Muscle layer of colon (tissue), 2 donors: ENCODE data around the gene RABGAP1L.

ENCODE experiments used
- H3K27ac ChIP-seq: one replicate; pipeline ENCODE4 v1.7.0; 2013; ENCODE audit warnings: low read depth, mild to moderate bottlenecking, low read length, moderate library complexity
- H3K27me3 ChIP-seq, 2 donors: one replicate each; pipeline ENCODE4 v1.7.0; 2013; ENCODE audit warnings: low read length in 2 of 2, mild to moderate bottlenecking in 2 of 2; ENCODE audit not compliant: insufficient read depth in 2 of 2, control insufficient read depth in 1 of 2
- H3K36me3 ChIP-seq: one replicate; pipeline ENCODE4 v1.7.0; 2013; ENCODE audit warnings: mild to moderate bottlenecking, low read length; ENCODE audit not compliant: insufficient read depth
- H3K4me1 ChIP-seq: one replicate; pipeline ENCODE4 v1.7.0; 2013; ENCODE audit warnings: mild to moderate bottlenecking, low read length; ENCODE audit not compliant: insufficient read depth
- H3K4me3 ChIP-seq, 2 donors: one replicate each; pipeline ENCODE4 v1.7.0; 2013; ENCODE audit warnings: low read length in 2 of 2, low read depth in 1 of 2, mild to moderate bottlenecking in 1 of 2, moderate library complexity in 1 of 2
- H3K9ac ChIP-seq: one replicate; pipeline ENCODE4 v1.7.0; 2013; ENCODE audit warnings: low read length
- H3K9me3 ChIP-seq: one replicate; pipeline ENCODE4 v1.7.0; 2013; ENCODE audit warnings: mild to moderate bottlenecking, low read length
- donor health status: abdominal sarcoma.
- donor health status: Adenocarcinoma of cecum.

RABGAP1L gene

GRCh38 chr1:174911606-174912005 is 752.3 kb downstream of the RABGAP1L start:
- no peak overlapping the region for H3K27ac ChIP-seq
- no peaks in the 10 kb centered on the region for H3K9me3 ChIP-seq
- H3K36me3 ChIP-seq: no peaks in the 10 kb centered on the region
- no peak overlapping the region for H3K9ac ChIP-seq
- no peak overlapping the region for H3K4me3 ChIP-seq
- no peaks in the 10 kb centered on the region for H3K4me1 ChIP-seq
- no peaks in the 10 kb centered on the region for H3K27me3 ChIP-seq

GRCh38 chr1:174912264-174912663 is 752.9 kb downstream of the RABGAP1L start:
- H3K36me3 ChIP-seq: no peaks in the 10 kb centered on the region
- no peak overlapping the region for H3K9ac ChIP-seq
- H3K27ac ChIP-seq: no peak overlapping the region
- no peak overlapping the region for H3K4me3 ChIP-seq
- H3K9me3 ChIP-seq: no peaks in the 10 kb centered on the region
- no peaks in the 10 kb centered on the region for H3K27me3 ChIP-seq
- H3K4me1 ChIP-seq: no peaks in the 10 kb centered on the region

GRCh38 chr1:174913225-174913903 is 754.0 kb downstream of the RABGAP1L start:
- no peaks in the 10 kb centered on the region for H3K9me3 ChIP-seq
- no peaks in the 10 kb centered on the region for H3K36me3 ChIP-seq
- no peak overlapping the region for H3K9ac ChIP-seq
- H3K4me3 ChIP-seq: no peak overlapping the region
- no peaks in the 10 kb centered on the region for H3K27me3 ChIP-seq
- no peak overlapping the region for H3K27ac ChIP-seq
- H3K4me1 ChIP-seq: no peaks in the 10 kb centered on the region

GRCh38 chr1:174914991-174915390 is 755.7 kb downstream of the RABGAP1L start:
- no peak overlapping the region for H3K9ac ChIP-seq

GRCh38 chr1:174916846-174917245 is 757.5 kb downstream of the RABGAP1L start:
- no peak overlapping the region for H3K4me3 ChIP-seq
- no peak overlapping the region for H3K9ac ChIP-seq
- H3K9me3 ChIP-seq: no peaks in the 10 kb centered on the region
- no peaks in the 10 kb centered on the region for H3K27me3 ChIP-seq
- no peaks in the 10 kb centered on the region for H3K4me1 ChIP-seq
- H3K36me3 ChIP-seq: no peaks in the 10 kb centered on the region
- H3K27ac ChIP-seq: no peak overlapping the region

More at GRCh38 chr1:174914991-174915390, 755.7 kb downstream of the RABGAP1L start:
- no peaks in the 10 kb centered on the region for H3K27me3 ChIP-seq
- no peak overlapping the region for H3K4me3 ChIP-seq
- H3K4me1 ChIP-seq: no peaks in the 10 kb centered on the region
- H3K36me3 ChIP-seq: no peaks in the 10 kb centered on the region
- H3K27ac ChIP-seq: no peak overlapping the region
- no peaks in the 10 kb centered on the region for H3K9me3 ChIP-seq

- Histone ChIP-seq H3K4me3 (no peak overlapping the region), H3K4me1 (no peaks in the 10 kb centered on the region), H3K27ac (no peak overlapping the region), H3K9ac (no peak overlapping the region), H3K36me3 (no peaks in the 10 kb centered on the region), H3K9me3 (no peaks in the 10 kb centered on the region), H3K27me3 (no peaks in the 10 kb centered on the region)
Observed at GRCh38 chr1:174920093-174920492, 760.8 kb downstream of the RABGAP1L start.

GRCh38 chr1:174922121-174922520 is 762.8 kb downstream of the RABGAP1L start:
- Histone ChIP-seq H3K27ac (no peak overlapping the region), H3K9me3 (no peaks in the 10 kb centered on the region)

GRCh38 chr1:174923820-174924219 is 764.5 kb downstream of the RABGAP1L start:
- no peaks in the 10 kb centered on the region for H3K9me3 ChIP-seq
- H3K27me3 ChIP-seq: no peaks in the 10 kb centered on the region
- no peaks in the 10 kb centered on the region for H3K36me3 ChIP-seq
- no peak overlapping the region for H3K27ac ChIP-seq
- no peak overlapping the region for H3K9ac ChIP-seq
- H3K4me1 ChIP-seq: no peaks in the 10 kb centered on the region
- H3K4me3 ChIP-seq: no peak overlapping the region

More at GRCh38 chr1:174922121-174922520, 762.8 kb downstream of the RABGAP1L start:
- H3K36me3 ChIP-seq: no peaks in the 10 kb centered on the region
- H3K4me3 ChIP-seq: no peak overlapping the region
- H3K9ac ChIP-seq: no peak overlapping the region
- no peaks in the 10 kb centered on the region for H3K27me3 ChIP-seq
- no peaks in the 10 kb centered on the region for H3K4me1 ChIP-seq

- no peak overlapping the region for H3K27ac ChIP-seq
- H3K9me3 ChIP-seq: no peaks in the 10 kb centered on the region
- no peaks in the 10 kb centered on the region for H3K36me3 ChIP-seq
- H3K4me3 ChIP-seq: no peak overlapping the region
- no peak overlapping the region for H3K9ac ChIP-seq
- no peaks in the 10 kb centered on the region for H3K27me3 ChIP-seq
- no peaks in the 10 kb centered on the region for H3K4me1 ChIP-seq
Observed at GRCh38 chr1:174928541-174928940, 769.2 kb downstream of the RABGAP1L start.

GRCh38 chr1:174931214-174931613 is 771.9 kb downstream of the RABGAP1L start:
- H3K36me3 ChIP-seq: no peaks in the 10 kb centered on the region
- no peaks in the 10 kb centered on the region for H3K27me3 ChIP-seq
- H3K4me1 ChIP-seq: no peaks in the 10 kb centered on the region
- no peak overlapping the region for H3K9ac ChIP-seq
- H3K4me3 ChIP-seq: no peak overlapping the region
- H3K27ac ChIP-seq: no peak overlapping the region
- no peaks in the 10 kb centered on the region for H3K9me3 ChIP-seq

- no peak overlapping the region for H3K9ac ChIP-seq
- H3K4me1 ChIP-seq: no peaks in the 10 kb centered on the region
- no peaks in the 10 kb centered on the region for H3K9me3 ChIP-seq
- H3K36me3 ChIP-seq: no peaks in the 10 kb centered on the region
- H3K27me3 ChIP-seq: no peaks in the 10 kb centered on the region
- H3K4me3 ChIP-seq: no peak overlapping the region
- H3K27ac ChIP-seq: no peak overlapping the region
Observed at GRCh38 chr1:174932587-174932986, 773.3 kb downstream of the RABGAP1L start.
